ENCODE measurements around the gene AKAIN1.

AKAIN1 gene

GRCh38 chr18:5159080-5159479, 38.0 kb downstream of the AKAIN1 start:
- no peak for DNase-seq (ENCODE audit: low read depth in 2 of 2)

DNA sequence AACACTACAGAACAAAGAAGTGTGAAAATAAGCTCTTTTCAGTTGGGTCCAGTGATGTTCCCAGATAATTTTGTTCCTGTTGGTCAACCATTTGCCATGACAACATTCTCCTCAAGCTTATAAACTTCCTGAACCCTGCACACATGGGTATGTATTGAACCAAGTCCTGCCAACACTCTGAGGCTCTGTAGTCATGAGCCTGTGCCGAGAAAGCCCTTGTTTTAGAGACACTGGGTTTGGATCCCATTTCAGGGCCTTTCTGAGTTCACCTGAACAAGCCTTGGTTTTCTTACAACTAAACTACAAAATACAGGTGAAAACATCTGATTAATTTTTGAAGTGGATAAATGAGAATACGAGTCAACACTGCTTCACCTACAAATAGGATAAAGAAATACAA, 38.5 kb downstream of the AKAIN1 start:
- no peak for DNase-seq (ENCODE audit: low read depth in 2 of 2)

DNA sequence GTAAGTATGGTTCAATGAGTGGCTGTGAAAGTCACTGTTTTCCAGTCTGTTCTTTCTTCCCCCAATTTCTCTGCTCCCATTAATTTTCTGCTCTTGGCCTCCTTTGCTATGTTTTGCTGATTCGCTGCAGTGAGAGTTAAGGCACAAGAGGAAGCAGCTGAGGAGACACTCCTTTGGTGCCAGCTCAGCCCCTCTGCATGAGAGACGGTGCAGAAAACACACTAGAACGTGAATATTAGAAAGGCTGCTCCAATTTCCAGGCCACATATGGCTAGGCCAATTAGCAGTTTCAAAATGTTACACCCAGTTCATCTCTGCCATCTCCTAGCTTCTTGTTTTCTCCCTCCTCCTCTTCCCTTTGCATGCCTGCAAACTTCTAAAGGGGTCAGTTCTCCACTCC, 38.9 kb downstream of the AKAIN1 start:
- no peak for DNase-seq (ENCODE audit: low read depth in 2 of 2)

DNA sequence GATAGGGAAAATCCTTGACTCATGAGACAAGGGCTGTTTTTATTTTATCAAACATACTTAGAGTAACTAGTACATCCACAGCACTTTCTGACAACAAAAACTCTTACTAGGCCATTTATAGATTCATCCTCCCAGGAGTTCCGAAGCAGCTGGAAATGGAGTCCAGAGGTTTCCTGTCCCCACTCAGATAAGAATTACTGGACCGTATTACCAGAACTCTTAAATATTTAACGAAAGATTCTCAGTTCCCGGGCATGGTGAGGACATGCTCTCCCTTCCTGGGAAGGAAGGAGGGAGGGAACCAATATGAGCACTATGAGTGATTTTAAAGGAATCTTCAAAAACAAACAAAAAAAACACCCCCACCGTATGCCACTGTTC, 41.2 kb downstream of the AKAIN1 start:
- DNase-seq (ENCODE audit: low read depth in 2 of 2) = no peak

DNA sequence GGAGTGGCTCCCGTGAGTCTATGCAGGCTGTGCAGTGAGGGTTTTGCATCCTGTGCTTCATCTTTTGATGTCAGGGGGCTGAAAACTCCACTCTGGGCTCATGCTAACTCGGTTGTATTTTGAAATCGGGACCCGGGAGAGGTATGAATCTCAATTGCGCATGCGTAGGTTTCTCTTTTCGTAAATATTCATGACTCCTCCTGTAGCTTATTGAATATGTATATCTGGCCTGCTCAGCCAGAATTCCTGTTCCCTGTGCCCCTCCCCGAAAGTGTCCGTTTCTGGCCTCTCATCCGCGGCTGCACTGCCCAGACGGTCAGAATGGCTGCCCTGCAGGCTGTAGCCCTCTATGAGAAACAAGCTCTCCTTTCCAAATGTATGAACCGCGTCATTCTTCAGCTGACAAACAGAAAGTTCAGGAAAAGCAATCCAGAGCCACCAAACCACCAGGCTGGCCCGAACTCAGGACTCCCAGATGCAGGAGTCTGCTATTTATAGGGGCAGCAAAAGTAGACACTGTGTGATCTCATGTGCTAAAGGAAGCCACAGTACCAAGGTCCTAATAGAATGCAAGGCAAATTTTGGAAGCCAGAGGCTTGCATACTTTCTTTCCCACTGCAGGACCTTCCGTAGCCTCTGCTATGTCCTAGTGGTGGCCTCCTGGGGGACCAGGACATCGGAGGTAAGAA, 41.7 kb downstream of the AKAIN1 start:
- no peak for DNase-seq (ENCODE audit: low read depth in 2 of 2)

GRCh38 chr18:5152343-5153020, 44.6 kb downstream of the AKAIN1 start:
- DNase-seq (ENCODE audit: low read depth in 2 of 2) = no peak

- DNase-seq (ENCODE audit: low read depth in 2 of 2) = no peak
Observed at GRCh38 chr18:5150894-5151293, 46.2 kb downstream of the AKAIN1 start.

- no peak for DNase-seq (ENCODE audit: low read depth in 2 of 2)
Observed at GRCh38 chr18:5146093-5146492, 51.0 kb downstream of the AKAIN1 start.

- DNase-seq (ENCODE audit: low read depth in 2 of 2) = no peak
Observed at GRCh38 chr18:5145168-5145825, 51.8 kb downstream of the AKAIN1 start.

DNA sequence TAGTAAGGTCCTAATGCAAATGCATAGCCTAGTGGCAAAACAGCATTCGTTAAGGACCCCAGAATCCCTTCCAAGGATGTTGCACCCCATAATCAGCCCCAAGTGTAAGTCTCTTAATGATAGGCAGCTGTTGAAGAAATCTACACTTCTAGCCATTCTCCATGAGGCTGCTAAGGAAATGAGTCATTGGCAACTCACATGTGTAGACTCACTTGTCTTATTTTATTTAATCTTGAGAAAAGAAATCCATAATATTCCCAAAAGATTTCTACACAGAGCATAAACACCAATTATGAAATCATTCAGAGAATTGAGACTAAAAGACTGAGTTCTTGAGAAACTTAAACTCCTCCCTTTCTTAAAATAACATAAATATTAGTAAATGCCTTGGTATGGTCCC, 52.4 kb downstream of the AKAIN1 start:
- no peak for DNase-seq (ENCODE audit: low read depth in 2 of 2)

DNA sequence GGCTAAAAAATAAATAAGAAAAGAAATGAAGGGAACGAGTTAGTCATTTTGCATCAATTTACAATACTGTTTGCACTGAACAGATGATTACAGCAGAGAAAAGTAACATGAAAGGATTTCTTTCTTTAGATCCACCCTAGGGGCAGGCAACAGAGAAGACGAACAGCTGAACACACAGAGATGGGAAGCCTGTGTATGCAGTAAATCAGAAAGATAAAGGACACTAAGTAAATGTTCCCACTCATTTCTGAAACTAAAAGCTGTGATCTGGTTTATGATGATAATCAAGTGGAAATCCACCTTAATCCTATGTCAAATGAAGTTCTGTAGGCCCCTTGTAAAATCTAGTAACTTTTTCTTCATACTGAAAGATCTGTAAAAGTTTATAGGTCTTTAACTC, 54.2 kb downstream of the AKAIN1 start:
- no peak for DNase-seq (ENCODE audit: low read depth in 2 of 2)

- DNase-seq (ENCODE audit: low read depth in 2 of 2) = no peak
Observed at GRCh38 chr18:5142131-5142530, 54.9 kb downstream of the AKAIN1 start.

- DNase-seq (ENCODE audit: low read depth in 2 of 2) = no peak
Observed at GRCh38 chr18:5137261-5137660, 59.8 kb downstream of the AKAIN1 start.

GRCh38 chr18:5132987-5133386, 64.1 kb downstream of the AKAIN1 start:
- DNase-seq (ENCODE audit: low read depth in 2 of 2) = no peak

DNA sequence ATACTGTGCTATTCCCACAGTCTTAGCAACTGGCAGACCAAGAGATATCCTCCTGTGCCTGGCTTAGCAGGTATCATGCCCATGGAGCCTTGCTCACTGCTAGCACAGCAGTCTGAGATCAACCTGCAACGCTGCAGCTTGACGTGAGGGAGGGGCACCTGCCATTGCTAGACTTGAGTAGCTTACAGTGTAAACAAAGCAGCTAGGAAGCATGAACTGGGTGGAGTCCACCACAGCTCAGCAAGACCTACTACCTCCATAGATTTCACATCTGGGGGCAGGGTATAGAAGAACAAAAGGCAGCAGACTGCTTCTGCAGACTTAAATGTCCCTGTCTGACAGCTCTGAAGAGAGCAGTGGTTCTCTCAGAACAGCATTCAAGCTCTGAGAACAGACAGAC, 74.8 kb downstream of the AKAIN1 start:
- DNase-seq (ENCODE audit: low read depth in 2 of 2) = no peak

- DNase-seq (ENCODE audit: low read depth in 2 of 2) = no peak
Observed at GRCh38 chr18:5110266-5110665, 86.8 kb downstream of the AKAIN1 start.

DNA sequence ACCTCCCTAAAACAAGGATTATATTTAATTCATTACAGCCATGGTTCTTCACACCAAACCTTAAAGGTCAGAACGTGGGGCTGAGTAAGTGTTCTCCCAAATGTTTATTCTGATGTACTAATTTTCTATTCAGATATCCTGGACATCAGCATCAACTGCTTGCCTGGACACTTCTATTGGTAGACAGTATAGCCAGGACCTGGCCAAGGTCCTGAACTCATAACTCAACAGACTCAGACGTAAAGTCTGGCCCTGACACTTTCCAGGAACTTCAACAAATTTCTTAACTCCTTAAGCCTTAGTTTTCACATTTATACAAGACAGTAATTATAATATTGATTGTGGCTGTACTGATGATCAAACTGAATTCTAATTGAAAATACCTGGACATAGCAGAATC, 89.1 kb downstream of the AKAIN1 start:
- no peak for DNase-seq (ENCODE audit: low read depth in 2 of 2)

GRCh38 chr18:5106730-5107129, 90.3 kb downstream of the AKAIN1 start:
- no peak for DNase-seq (ENCODE audit: low read depth in 2 of 2)

DNA sequence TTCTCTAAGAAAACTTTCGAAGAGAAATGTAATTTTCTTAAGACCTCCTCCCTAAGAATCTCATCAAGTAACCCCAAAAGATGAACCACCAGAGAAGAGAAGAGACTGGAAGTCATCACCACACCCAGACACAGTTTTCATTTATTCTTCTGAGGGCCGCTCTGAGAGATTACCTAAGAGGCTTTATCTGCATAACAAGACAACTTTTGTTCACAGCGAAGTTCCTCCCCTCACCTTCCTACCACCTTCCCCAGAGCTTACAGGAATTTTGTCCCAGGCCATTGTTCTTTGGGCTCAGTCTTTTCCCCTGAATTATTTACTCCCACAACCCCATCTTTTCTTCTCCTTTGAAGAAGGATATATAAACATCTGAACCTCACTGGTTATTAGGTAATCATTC, 92.8 kb downstream of the AKAIN1 start:
- DNase-seq (ENCODE audit: low read depth in 2 of 2) = no peak

- DNase-seq (ENCODE audit: low read depth in 2 of 2) = no peak
Observed at GRCh38 chr18:5103693-5104092, 93.4 kb downstream of the AKAIN1 start.

- DNase-seq (ENCODE audit: low read depth in 2 of 2) = no peak
Observed at GRCh38 chr18:5103286-5103685, 93.8 kb downstream of the AKAIN1 start.

DNA sequence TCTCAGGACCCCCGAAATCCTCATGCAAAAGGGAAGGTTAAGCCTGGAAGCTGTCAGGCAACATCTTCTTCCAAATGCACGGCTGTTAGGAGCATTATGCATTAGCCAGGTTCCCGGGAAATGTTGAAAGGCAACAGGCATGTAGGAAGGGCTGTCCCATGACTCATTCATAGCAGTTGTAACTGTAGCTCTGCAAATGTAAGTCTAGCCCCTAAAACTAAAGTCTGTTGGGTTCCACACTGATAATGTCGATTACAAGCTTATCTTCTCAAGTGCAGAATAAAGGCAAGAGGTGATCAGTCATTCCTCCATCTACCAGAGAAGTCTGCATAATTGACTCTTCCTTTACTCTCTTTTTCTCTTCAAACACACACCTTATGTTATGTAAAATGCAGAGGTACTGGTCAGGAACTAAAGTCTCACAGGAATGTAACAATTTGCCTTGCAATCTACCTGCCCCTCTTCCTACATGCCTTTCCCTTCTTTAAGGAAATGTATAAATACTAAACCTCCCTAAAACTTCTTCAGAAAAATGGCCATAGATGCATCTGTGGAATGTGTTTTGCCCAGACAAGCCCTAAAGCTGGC, 99.8 kb downstream of the AKAIN1 start:
- no peak for DNase-seq (ENCODE audit: low read depth in 2 of 2)

DNA sequence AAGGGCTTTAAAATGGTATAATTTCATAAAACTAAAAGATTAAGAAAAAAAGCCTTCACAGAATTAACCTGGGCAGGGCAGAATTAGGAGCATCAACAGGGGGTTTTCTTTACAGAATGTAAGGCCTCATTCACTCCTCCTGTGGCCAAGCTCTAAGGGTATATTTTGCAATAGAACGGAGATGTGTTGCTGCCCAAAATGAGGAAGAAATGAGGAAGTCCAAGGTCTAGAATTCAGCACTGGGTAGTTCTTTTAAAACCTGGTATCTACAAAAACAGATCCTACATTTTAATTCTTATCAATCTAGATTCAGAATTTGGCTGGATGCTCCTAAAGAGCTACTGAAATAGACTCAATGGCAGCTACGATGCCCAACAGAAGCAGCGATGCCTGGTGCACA, 101.8 kb downstream of the AKAIN1 start:
- no peak for DNase-seq (ENCODE audit: low read depth in 2 of 2)

Measured in fibroblast of skin of left quadriceps (primary cell).